Endothelial cell of hepatic sinusoid (primary cell): ENCODE results near the gene MORF4L1.
"Not testable (repeated sequence)": the region's sequence is repeated elsewhere in the genome, so short reads cannot be mapped to it uniquely, and the experiment has no call there.

Experiments used
- in situ Hi-C: cut with HindIII; loops from 2 replicates; pipeline ENCODE4 v1.10.0; 2017; ENCODE audit warnings: low sequenced_read_pairs

Gene MORF4L1

GRCh38 chr15:78923480-78924360, 51.0 kb downstream of the MORF4L1 start:
- in situ Hi-C loops = no loop called here

GRCh38 chr15:78925076-78925624, 52.5 kb downstream of the MORF4L1 start:
- in situ Hi-C loops = no loop called here

GRCh38 chr15:78925956-78926743, 53.5 kb downstream of the MORF4L1 start:
- in situ Hi-C loops = no loop called here

- in situ Hi-C loops = no loop called here
Observed at GRCh38 chr15:78927077-78927790, 54.5 kb downstream of the MORF4L1 start.

GRCh38 chr15:78928176-78928575, 55.5 kb downstream of the MORF4L1 start:
- in situ Hi-C loops = not testable (repeated sequence)

- in situ Hi-C loops = no loop called here
Observed at GRCh38 chr15:78928616-78929093, 56.0 kb downstream of the MORF4L1 start.

GRCh38 chr15:78929536-78930264, 57.0 kb downstream of the MORF4L1 start:
- in situ Hi-C loops = no loop called here

- in situ Hi-C loops = no loop called here
Observed at GRCh38 chr15:78930577-78931388, 58.1 kb downstream of the MORF4L1 start.

- in situ Hi-C loops = no loop called here
Observed at GRCh38 chr15:78931439-78932257, 59.0 kb downstream of the MORF4L1 start.

- in situ Hi-C loops = no loop called here
Observed at GRCh38 chr15:78932258-78932808, 59.6 kb downstream of the MORF4L1 start.

GRCh38 chr15:78933187-78933822, 60.6 kb downstream of the MORF4L1 start:
- in situ Hi-C loops = no loop called here

GRCh38 chr15:78933823-78934654, 61.3 kb downstream of the MORF4L1 start:
- in situ Hi-C loops = no loop called here

- in situ Hi-C loops = no loop called here
Observed at GRCh38 chr15:78934655-78935023, 61.9 kb downstream of the MORF4L1 start.

- in situ Hi-C loops = no loop called here
Observed at GRCh38 chr15:78937132-78937739, 64.5 kb downstream of the MORF4L1 start.

GRCh38 chr15:78938658-78939488, 66.2 kb downstream of the MORF4L1 start:
- in situ Hi-C loops = no loop called here

GRCh38 chr15:78942741-78943140, 70.1 kb downstream of the MORF4L1 start:
- in situ Hi-C loops = no loop called here
